HCT116 (cell line): ENCODE data around the gene COPS3. TPM values are rescaled to one million over a fixed set of nuclear protein-coding genes. Genes with fewer than 3 reads are reported as not detected.

Experiments used
- ATAC-seq: fragments of 200-7000 bp; cut with Tn5 transposase; 2 replicates; pipeline ENCODE4 v1.9.1; 2020; ENCODE audit warnings: mild to moderate bottlenecking, moderate library complexity
- BruUV-seq: library from RNA; stranded (reverse); fragments of 400-500 nt; replicated peaks from 2 replicates; lab custom pipeline; 2021; lab: Mats Ljungman, UMichigan
- CTCF ChIA-PET: fragments of 300-600 bp; sonication (Branson Sonifier 250); formaldehyde crosslinking; loops from one replicate; lab custom pipeline; 2021; ENCODE audit warnings: antibody characterized with exemption; lab: Charles Lee
- POLR2A ChIA-PET: fragments of 300-600, 350-600 bp; sonication (Branson Sonifier 250); formaldehyde crosslinking; loops from one replicate; lab custom pipeline; 2021; ENCODE audit warnings: antibody characterized with exemption; lab: Charles Lee
- RAD21 ChIA-PET, 2 experiments: fragments of 300-600 bp; sonication (Branson Sonifier 250); formaldehyde crosslinking; loops; one replicate each; lab custom pipeline; 2023; ENCODE audit warnings: low total read pairs in 2 of 2; ENCODE audit not compliant: uncharacterized antibody in 2 of 2, unreplicated experiment in 2 of 2, low non-redundant PET in 1 of 2; lab: Charles Lee
- DNase-seq: peaks from one replicate; pipeline ENCODE4 v3.0.0-alpha.2; 2010; ENCODE audit warnings: low read depth, low spot score
- H2AFZ ChIP-seq: fragments of 200-600 bp; shearing (Covaris generic), sonication (generic); 2 replicates; pipeline ENCODE4 v1.6.1; 2017; ENCODE audit warnings: low read depth, mixed run types, mixed read lengths, antibody characterized with exemption, low read length; ENCODE audit not compliant: poor library complexity, severe bottlenecking
- H3K27ac ChIP-seq: 2 replicates; pipeline ENCODE4 v1.5.1; 2012; ENCODE audit warnings: low read depth, low read length
- H3K27me3 ChIP-seq: fragments of 200-600 bp; sonication (generic); 2 replicates; pipeline ENCODE4 v1.6.1; 2016; ENCODE audit warnings: mixed run types, low read length, mixed read lengths; ENCODE audit not compliant: insufficient read depth
- H3K36me3 ChIP-seq, 2 experiments: fragments of 200-500 bp in 1 of 2; fragments of 200-600 bp in 1 of 2; sonication (Bioruptor generic) in 1 of 2; sonication (generic) in 1 of 2; 2 replicates each; pipeline versions ENCODE4 v1.5.1 to v1.6.1; 2014 to 2016; ENCODE audit warnings: low read length in 2 of 2, inconsistent platforms in 1 of 2, mixed read lengths in 1 of 2, mixed run types in 1 of 2; ENCODE audit not compliant: insufficient read depth in 2 of 2, control insufficient read depth in 1 of 2
- H3K4me1 ChIP-seq, 2 experiments: fragments of 200-600 bp in 1 of 2; sonication (generic) in 1 of 2; 2 replicates each; pipeline versions ENCODE4 v1.5.1 to v1.6.1; 2012 to 2017; ENCODE audit warnings: low read length in 2 of 2, inconsistent platforms in 1 of 2, mild to moderate bottlenecking in 1 of 2, mixed read lengths in 1 of 2, mixed run types in 1 of 2, moderate library complexity in 1 of 2; ENCODE audit not compliant: insufficient read depth in 2 of 2, control insufficient read depth in 1 of 2
- H3K4me2 ChIP-seq: fragments of 200-600 bp; sonication (generic); 2 replicates; pipeline ENCODE4 v1.6.1; 2017; ENCODE audit warnings: mixed run types, low read length, mixed read lengths
- H3K4me3 ChIP-seq, 2 experiments: fragments of 200-600 bp in 1 of 2; sonication (generic) in 1 of 2; replicated peaks in 1 of 2; 2 replicates each; pipeline ENCODE4 v1.5.1; 2011 to 2016; ENCODE audit warnings: low read length in 2 of 2, control low read depth in 1 of 2, low read depth in 1 of 2, mild to moderate bottlenecking in 1 of 2, mixed read lengths in 1 of 2, mixed run types in 1 of 2
- H3K79me2 ChIP-seq: fragments of 200-600 bp; sonication (generic); 2 replicates; pipeline ENCODE4 v1.6.1; 2017; ENCODE audit warnings: mild to moderate bottlenecking, mixed run types, low read length, moderate library complexity, mixed read lengths; ENCODE audit not compliant: insufficient read depth
- H3K9ac ChIP-seq: fragments of 200-600 bp; sonication (generic); 2 replicates; pipeline ENCODE4 v1.6.1; 2016; ENCODE audit warnings: low read length, mixed read lengths
- H3K9me2 ChIP-seq: fragments of 200-600 bp; sonication (generic), shearing (Covaris generic); 2 replicates; pipeline ENCODE4 v1.6.1; 2017; ENCODE audit warnings: mixed run types, mild to moderate bottlenecking, moderate library complexity; ENCODE audit not compliant: insufficient read depth
- H3K9me3 ChIP-seq, 2 experiments: fragments of 200-500 bp in 1 of 2; fragments of 200-600 bp in 1 of 2; sonication (Bioruptor generic) in 1 of 2; sonication (generic) in 1 of 2; 2 replicates each; pipeline ENCODE4 v1.6.1; 2014 to 2017; ENCODE audit warnings: low read length in 2 of 2, mixed read lengths in 2 of 2, inconsistent platforms in 1 of 2, low read depth in 1 of 2, mild to moderate bottlenecking in 1 of 2, mixed run types in 1 of 2, moderate library complexity in 1 of 2; ENCODE audit not compliant: control insufficient read depth in 1 of 2, insufficient read depth in 1 of 2
- H4K20me1 ChIP-seq: fragments of 200-600 bp; sonication (generic), shearing (Covaris generic); 2 replicates; pipeline ENCODE4 v1.6.1; 2017; ENCODE audit warnings: mixed run types, mild to moderate bottlenecking, moderate library complexity; ENCODE audit not compliant: insufficient read depth
- CEBPB ChIP-seq: IDR thresholded peaks from 2 replicates; pipeline ENCODE4 v1.6.1; 2012; ENCODE audit warnings: low read depth
- EGR1 ChIP-seq: IDR thresholded peaks from 2 replicates; pipeline ENCODE4 v1.6.1; 2012; ENCODE audit warnings: low read depth
- EZH2 ChIP-seq: fragments of 200-600 bp; sonication (generic); IDR thresholded peaks from 2 replicates; pipeline ENCODE4 v1.6.1; 2017; ENCODE audit warnings: antibody characterized with exemption, mixed run types
- FOSL1 ChIP-seq: IDR thresholded peaks from 2 replicates; pipeline ENCODE4 v1.6.1; 2012; ENCODE audit warnings: low read depth
- JUND ChIP-seq: IDR thresholded peaks from 2 replicates; pipeline ENCODE4 v1.6.1; 2012
- MAX ChIP-seq: IDR thresholded peaks from 2 replicates; pipeline ENCODE4 v1.6.1; 2012
- POLR2A ChIP-seq: IDR thresholded peaks from 2 replicates; pipeline ENCODE4 v1.7.0; 2011; ENCODE audit warnings: borderline replicate concordance; ENCODE audit not compliant: insufficient read depth, insufficient read length; ENCODE audit errors: extremely low read depth
- POLR2AphosphoS5 ChIP-seq: IDR thresholded peaks from 2 replicates; pipeline ENCODE4 v1.6.1; 2011; ENCODE audit warnings: mild to moderate bottlenecking, low read depth, low read length, moderate library complexity
- SIN3A ChIP-seq: IDR thresholded peaks from 2 replicates; pipeline ENCODE4 v1.6.1; 2012; ENCODE audit warnings: low read depth
- SP1 ChIP-seq: IDR thresholded peaks from 2 replicates; pipeline ENCODE4 v1.6.1; 2012; ENCODE audit warnings: low read depth
- SRF ChIP-seq: IDR thresholded peaks from 2 replicates; pipeline ENCODE4 v1.6.1; 2012; ENCODE audit warnings: low read depth
- TCF7L2 ChIP-seq: IDR thresholded peaks from 2 replicates; pipeline ENCODE4 v1.7.0; 2011; ENCODE audit warnings: borderline replicate concordance, inconsistent platforms; ENCODE audit not compliant: insufficient read depth, insufficient read length; ENCODE audit errors: extremely low read depth
- ZBTB33 ChIP-seq: IDR thresholded peaks from 2 replicates; pipeline ENCODE4 v1.6.1; 2011; ENCODE audit warnings: mild to moderate bottlenecking, low read length, moderate library complexity; ENCODE audit not compliant: insufficient replicate concordance; ENCODE audit errors: extremely low read depth
- intact Hi-C: fragments of 100-400 bp; cut with micrococcal nuclease; formaldehyde crosslinking; loops from 2 replicates; pipeline ENCODE4 v1.10.0; 2022
- total RNA-seq: library from RNA; stranded (reverse); gene quantifications from one replicate; pipeline ENCODE4 v1.2.1, GENCODE V29; 2021; ENCODE audit not compliant: unreplicated experiment

COPS3 gene
- total RNA-seq, 1 experiment from 2014 or later: 99.0 TPM

- peak within 1 kb of the TSS; percentile 92 for H3K9ac ChIP-seq
- H3K4me3 ChIP-seq: peak within 1 kb of the TSS; percentile 95 to 96
- H3K4me2 ChIP-seq: peak within 1 kb of the TSS; percentile 100
- CTCF ChIA-PET: interaction anchor here (1.0 kb wide), 1 partner anchor 33 kb away, joined by 3 read pairs; no protein-coding TSS in a partner anchor
- POLR2A ChIA-PET: no interaction called here
- H3K27ac ChIP-seq: peak within 1 kb of the TSS; percentile 89
- H3K9me2 ChIP-seq: no peaks in the 10 kb centered on the region
- H3K79me2 ChIP-seq: peaks cover 28% of the 10 kb centered on the region
- no TSS peak for BruUV-seq
- ATAC-seq (peak; percentile 89), DNase-seq (peak; percentile 81)
- RAD21 ChIA-PET: interaction anchor here in 1 of 2 experiments (0.6 kb wide), 1 partner anchor 720 kb away, joined by 6 read pairs; no protein-coding TSS in a partner anchor
- no peaks in the 10 kb centered on the region for H3K9me3 ChIP-seq
- peaks cover 8 to 21% of the 10 kb centered on the region in 2 experiments for H3K4me1 ChIP-seq
- H3K36me3 ChIP-seq: no peaks in the 10 kb centered on the region
- no peaks in the 10 kb centered on the region for H3K27me3 ChIP-seq
- intact Hi-C loops: no loop called here
- H4K20me1 ChIP-seq: no peaks in the 10 kb centered on the region
- TF ChIP-seq SRF (no peak), SIN3A (peak; percentile 64; the same call in 1 of the 2 replicates), TCF7L2 (peak; percentile 52), ZBTB33 (no peak), POLR2AphosphoS5 (peak; percentile 88), EGR1 (peak; percentile 33; the same call in 1 of the 2 replicates), EZH2 (no peak), MAX (peak; percentile 66), FOSL1 (no peak), SP1 (peak; percentile 89), JUND (peak; percentile 93), POLR2A (peak; percentile 81), CEBPB (no peak)
- TF ChIP-seq, all 23 proteins: peak for 8
- H2AFZ ChIP-seq: peak within 1 kb of the TSS; percentile 20
Measured at GRCh38 chr17:17237026-17237799, 43.8 kb downstream of the COPS3 start, which contains the start of gene FLCN. FLCN (minus strand) TSS chr17:17237168; CDS start chr17:17228137, 9,031 bp downstream.
